ENCODE measurements around the gene MXRA7.
"Not testable (repeated sequence)": the region's sequence is repeated elsewhere in the genome, so short reads cannot be mapped to it uniquely, and the experiment has no call there.

The MXRA7 gene, protein sequence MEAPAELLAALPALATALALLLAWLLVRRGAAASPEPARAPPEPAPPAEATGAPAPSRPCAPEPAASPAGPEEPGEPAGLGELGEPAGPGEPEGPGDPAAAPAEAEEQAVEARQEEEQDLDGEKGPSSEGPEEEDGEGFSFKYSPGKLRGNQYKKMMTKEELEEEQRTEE

DNA sequence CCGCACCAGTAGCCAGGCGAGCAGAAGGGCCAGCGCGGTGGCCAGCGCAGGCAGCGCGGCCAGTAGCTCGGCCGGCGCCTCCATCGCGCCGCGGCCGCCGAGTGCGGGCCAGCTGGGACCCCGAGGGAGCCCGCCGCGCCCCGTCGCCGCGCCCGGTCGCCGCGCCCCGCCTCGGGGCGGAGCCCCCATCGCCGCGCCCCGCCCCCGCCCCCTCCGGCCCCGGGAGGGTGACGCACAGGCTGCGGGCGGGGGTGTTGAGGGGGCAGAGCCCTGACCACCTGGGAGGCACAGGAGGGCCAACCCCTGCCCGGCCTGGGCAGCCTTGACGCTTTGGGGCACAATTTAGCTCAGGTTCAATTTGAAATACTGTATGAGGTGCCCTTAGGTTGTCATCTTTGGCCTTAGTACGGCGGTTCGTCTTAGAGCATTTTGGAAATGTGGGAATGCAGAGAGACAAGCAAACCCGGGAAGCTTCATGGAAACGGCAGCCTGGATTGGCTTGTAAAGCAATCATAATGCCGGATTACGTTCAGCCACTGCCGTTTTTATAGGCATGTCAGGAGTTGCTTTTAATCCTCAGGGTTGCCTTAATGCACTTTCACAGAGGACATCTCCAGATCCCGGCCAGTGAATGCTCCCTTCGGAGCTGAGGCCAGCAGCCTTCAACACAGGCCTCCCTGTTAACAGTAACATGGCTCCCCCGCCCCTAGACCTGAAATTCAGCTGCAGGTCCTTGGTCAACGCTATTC, at the start of gene MXRA7:
MXRA7 (minus strand) TSS at position 103 of the 749 bp plus-strand sequence; CDS start at position 84, 19 bp downstream.
- in situ Hi-C loops (cut with MboI; ENCODE audit: low sequenced_read_pairs): no loop called here

DNA sequence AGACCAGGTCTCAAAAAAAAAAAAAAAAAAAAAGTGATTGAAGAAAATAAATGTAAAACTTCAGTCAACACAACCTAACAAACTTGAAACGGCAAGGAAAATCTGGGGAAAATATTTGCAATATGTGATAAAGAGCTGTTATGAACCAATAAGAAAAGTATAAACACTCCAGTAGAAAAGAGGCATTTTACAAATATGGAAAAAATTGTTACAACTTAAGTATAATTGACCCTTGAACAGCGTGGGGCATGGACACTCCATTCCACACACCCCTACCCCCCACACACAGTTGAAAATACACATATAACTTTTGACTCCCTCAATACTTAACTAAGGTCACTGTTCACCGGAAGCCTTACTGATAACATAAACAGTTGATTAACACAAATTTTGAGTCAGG, 47.8 kb upstream of the MXRA7 start:
- in situ Hi-C loops (cut with MboI; ENCODE audit: low sequenced_read_pairs): no loop called here

DNA sequence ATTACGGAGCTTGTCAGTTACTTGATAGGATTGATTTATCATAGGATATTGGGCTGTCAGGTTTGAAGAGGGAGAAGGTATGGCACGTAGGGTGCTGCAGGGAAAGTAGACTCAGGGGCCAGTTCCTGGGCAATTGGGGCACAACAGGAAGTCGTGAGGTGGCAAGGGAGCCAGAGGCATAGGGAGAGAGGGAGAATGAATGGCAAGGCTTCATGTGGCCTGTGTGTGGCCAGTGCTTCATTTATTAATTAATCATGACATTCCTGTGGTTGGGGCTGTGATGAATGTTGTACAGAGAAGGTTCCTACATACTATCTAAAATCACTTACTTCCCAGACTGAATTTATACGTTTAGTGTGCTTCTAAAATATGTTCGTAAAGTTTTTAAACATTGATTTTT, 46.5 kb upstream of the MXRA7 start:
- in situ Hi-C loops (cut with MboI; ENCODE audit: low sequenced_read_pairs): no loop called here

DNA sequence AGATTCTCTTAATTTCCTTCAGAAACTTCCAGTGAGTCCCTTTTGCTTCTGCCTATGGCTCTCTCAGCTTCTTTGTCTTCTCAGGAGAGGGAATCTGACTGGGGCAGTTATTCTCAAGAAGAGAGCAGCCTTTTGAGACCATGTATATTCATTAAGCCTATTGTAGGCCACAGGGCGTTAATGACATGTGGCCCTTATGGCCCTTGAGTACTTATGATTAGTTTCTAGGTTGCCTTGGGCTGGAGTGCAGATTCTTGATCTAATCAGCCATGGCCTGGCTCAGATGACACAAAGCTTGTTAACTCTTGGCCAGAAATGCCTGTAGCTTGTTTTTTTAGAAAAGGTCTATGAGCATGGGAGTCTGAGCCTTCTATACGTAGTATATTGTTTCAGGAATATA, 44.5 kb upstream of the MXRA7 start:
- in situ Hi-C loops (cut with MboI; ENCODE audit: low sequenced_read_pairs): no loop called here

DNA sequence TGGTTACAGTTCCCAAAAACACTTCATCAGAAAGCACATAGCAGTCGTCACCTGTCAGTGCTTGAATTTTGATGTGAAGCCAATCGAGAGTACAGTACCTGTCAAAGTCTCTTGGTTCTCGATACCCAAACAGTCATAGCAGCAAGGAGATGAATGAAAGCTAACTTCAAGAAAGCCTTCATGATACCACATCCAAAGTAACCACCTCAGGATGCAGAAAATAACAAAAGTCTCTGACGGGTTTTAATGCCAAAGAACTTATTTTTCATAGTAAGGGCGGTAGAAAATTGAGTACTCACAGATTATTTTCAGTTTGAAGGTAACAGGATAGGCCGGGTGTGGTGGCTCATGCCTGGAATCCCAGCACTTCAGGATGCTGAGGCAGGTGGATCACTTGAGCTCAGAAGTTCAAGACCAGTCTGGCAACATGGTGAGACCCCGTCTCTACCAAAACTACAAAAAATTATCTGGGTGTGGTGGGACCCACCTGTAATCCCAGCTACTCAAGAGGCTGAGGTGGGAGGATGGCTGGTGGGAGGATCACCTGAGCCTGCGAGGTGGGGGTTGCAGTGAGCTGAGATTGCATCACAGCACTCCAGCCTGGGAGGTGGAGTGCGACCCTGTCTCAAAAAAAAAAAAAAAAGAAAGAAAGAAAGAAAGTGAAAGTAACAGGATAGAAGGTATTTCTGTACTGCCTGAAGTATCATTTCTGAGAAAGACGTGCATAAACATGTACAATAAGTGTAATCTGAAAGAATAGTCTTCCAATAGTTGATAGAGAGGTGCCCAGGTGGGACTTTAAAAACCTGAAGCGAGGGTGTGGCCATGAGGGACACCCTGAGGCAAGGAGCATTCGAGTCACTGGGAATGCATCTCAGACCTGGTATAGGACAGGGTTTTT, 42.5 kb upstream of the MXRA7 start:
- in situ Hi-C loops (cut with MboI; ENCODE audit: low sequenced_read_pairs): no loop called here

DNA sequence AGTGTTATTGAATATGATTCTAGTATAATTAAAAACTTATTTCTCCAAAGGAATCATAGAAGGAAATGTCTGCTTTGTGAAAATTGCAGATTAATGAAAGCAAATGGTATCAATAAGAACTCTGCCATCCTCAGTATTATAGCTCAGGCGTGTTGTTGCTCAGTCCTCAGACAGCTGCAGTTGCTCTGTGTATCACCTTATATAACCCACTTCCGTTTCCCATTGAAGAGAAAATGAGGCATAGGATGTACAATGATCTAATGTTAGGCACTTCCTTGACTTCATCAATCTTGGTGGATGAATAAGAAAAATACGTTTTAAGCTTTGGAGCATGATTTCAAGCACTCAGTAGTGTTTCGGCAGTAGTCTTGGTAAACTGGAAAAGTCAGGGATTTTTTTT, 41.2 kb upstream of the MXRA7 start:
- in situ Hi-C loops (cut with MboI; ENCODE audit: low sequenced_read_pairs): no loop called here

DNA sequence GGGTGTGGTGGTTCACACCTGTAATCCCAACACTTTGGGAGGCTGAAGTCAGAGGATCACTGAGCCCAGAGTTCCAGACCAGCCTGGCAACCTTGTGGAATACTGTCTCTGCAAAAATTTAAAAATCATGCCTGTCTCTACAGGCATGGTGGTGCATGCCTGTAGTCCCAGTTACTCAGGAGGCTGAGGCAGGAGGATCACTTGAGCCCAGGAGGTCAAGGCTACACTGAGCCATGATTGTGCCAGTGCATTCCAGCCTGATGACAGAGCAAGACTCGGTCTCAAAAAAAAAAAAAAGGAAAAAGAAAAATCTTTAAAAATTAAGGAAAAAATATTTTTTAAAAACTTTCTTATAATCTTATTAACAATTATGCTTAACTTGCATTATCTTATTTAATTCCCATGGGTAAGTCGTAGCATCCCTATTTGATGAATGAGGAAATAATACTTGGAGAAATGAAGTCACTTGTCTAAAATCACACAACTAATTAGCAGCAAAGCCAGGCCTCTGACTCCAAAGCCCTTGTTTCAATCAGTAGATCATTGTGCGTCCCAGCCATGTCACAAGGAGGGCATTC, 40.7 kb upstream of the MXRA7 start:
- in situ Hi-C loops (cut with MboI; ENCODE audit: low sequenced_read_pairs): no loop called here

DNA sequence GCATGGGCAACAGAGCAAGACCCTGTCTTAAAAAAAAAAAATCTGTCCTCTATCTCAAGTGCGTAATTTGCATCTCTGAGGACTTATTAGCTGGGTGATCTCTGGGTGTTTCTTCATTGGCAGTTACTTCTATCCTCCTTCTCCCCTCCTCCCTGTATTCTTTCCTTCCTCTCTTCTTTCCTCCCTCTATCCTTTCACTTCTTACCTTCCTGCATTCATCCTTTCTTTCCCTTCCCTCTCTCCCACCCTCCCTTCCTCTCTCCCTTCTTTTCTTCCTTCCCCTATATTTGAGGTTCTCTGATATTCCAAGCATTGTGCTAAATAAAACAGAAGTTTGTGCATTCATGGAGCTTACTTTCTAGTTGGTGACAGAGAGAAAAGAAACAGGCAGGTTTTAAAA, 37.9 kb upstream of the MXRA7 start:
- in situ Hi-C loops (cut with MboI; ENCODE audit: low sequenced_read_pairs): no loop called here

DNA sequence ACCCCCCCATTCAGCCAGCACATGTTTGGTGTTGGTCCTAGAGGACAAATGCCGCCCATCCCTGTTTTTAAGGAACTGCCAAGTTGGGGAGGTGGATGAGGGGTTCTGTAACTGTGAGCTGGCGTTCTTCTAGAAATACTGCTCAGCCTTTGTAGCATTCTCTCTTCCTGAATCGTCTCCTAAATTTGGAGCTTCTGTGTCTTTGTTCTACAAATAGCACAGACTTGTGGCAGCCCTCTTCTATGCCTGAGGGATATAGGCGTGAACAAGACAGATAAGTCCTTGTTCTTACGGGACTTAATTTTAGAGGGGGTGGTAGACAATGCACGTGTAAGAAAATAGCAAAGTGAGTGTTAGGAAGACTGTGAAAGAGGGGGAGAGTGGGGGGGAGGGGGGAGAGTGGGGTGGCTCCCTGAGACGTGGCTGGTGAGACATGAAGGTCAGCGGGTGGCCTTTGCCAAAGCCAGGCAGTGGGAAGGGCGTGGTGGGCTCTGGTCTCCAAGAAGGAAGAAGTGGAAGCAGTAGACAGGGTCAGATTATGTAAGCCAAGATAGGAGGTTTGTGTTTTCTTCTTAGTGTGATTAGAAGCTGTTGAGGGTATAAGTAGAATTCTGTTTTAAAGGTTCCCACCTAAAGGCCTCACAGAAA, 37.1 kb upstream of the MXRA7 start:
- in situ Hi-C loops (cut with MboI; ENCODE audit: low sequenced_read_pairs): no loop called here

DNA sequence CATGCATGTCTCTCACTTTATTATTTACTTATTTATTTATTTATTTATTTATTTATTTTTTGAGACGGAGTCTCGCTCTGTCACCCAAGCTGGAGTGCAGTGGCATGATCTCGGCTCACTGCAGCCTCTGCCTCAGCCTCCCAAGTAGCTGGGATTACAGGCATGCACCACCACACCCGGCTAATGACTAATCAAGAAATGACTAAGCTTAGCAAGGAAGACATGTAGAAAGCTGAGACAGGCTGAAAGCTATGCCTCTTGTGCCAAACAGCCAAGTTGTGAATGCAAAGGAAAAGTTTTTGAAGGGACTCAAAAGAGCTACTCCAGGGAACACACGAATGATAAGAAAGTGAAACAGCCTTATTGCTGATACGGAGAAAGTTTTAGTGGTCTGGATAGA, 35.0 kb upstream of the MXRA7 start:
- in situ Hi-C loops (cut with MboI; ENCODE audit: low sequenced_read_pairs): not testable (repeated sequence)

DNA sequence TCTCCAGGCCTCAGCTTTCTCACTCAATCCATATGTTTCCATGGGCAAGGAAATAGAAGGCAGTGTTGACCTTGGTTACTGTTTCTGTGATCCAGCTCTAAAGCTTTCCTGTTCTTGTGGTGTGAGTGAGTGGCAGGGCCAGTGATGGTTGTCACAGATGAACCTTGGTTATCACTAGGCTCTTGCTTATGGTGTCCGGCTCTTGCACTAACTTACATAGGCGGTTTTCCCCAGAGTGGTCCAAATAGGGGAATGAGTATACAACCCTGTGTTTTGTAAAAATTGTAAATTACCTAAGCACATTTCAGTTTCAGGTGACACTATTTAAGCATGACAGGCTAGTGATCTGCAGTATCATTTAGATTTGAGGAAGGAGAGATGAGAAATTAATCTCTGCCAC, 34.0 kb upstream of the MXRA7 start:
- in situ Hi-C loops (cut with MboI; ENCODE audit: low sequenced_read_pairs): no loop called here

DNA sequence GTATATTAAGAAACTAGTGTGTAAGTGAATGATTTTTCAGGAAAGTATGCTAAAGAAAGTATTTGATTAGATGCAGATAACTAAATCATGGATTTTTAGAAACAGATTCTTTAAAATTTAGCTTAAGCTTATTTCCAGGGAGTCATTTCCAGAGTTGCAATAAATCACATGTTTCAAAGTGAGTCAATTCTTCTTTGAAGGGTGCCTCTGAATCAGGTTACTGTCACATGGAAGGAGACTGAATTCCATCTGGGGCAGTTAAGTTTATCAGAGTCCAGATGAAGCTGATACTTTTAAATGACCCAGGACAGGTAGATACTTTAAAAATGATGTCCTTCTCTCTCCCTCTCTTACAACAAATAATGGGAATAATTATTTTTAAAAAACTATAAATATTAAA, 32.2 kb upstream of the MXRA7 start:
- in situ Hi-C loops (cut with MboI; ENCODE audit: low sequenced_read_pairs): no loop called here

DNA sequence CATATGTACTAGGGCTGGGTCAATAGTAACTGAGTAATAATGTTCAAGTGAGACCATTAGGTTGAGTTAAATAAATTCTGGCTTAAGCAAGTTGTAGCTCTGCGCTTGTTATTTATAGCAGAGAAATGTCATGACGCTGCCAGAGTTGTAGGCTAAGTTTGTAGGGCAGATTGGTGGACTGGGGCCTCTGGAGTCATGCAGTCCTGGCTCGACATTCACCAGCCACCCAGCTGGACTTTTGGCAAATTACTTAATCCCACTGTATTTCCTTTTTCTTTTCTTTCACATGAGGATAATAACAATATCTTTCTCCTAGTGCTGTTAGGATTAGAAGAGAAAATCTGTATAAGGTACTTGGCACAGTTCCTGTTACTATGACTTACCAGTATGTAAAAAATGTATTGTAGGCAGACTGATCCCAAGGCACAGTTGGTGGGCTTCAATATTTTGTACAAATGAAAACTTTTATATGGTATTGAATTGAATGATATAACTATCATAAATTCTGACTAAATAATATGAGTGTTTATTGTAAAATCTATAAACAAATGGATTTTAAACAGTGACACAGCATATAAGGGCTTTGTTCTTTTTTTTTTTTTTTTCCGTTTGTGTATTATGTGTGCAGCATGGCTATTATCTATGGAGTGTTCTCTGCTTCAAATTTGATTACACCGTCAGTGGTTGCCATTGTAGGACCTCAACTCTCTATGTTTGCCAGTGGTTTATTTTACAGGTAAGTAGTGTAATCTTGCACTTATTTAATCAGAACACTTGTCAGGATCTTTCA, 29.8 kb upstream of the MXRA7 start:
- in situ Hi-C loops (cut with MboI; ENCODE audit: low sequenced_read_pairs): no loop called here

DNA sequence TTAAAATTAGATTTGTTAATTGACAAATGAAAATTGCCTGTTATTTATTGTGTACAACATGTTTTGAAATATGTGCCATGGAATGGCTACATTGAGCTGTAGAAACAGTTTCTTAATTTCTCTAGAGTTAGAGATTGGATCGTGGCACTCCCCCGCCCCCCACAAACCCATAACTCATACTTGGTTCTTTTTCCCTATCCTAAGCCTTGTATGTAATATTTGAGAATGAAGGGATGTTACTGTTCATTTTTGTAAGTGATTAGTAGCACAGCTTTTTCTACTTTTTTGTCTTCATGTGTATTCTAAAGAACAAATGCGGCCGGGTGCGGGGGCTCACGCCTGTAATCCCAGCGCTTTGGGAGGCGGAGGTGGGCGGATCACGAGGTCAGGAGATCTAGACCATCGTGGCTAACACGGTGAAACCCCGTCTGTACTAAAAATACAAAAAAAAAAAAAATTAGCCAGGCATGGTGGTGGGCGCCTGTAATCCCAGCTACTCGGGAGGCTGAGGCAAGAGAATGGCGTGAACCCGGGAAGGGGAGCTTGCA, 28.9 kb upstream of the MXRA7 start:
- in situ Hi-C loops (cut with MboI; ENCODE audit: low sequenced_read_pairs): not testable (repeated sequence)

DNA sequence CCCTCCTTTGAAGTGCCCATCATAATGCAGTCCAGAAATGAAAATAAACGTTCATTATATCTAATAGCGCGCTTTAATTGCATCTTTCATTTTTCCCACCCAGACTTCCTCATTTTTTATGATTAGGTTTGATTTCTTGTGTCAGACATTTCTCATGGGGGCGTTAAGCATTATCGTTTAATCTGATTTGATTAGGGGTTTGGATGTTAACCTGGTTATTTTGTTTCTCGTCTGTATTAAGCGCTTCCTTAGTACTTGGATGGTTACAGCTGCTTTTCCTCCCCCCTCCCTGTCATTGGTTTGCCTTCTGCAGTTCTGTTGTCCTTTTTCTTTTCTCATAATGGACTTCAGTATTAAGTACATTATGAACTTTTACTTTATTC, 27.7 kb upstream of the MXRA7 start:
- in situ Hi-C loops (cut with MboI; ENCODE audit: low sequenced_read_pairs): no loop called here

DNA sequence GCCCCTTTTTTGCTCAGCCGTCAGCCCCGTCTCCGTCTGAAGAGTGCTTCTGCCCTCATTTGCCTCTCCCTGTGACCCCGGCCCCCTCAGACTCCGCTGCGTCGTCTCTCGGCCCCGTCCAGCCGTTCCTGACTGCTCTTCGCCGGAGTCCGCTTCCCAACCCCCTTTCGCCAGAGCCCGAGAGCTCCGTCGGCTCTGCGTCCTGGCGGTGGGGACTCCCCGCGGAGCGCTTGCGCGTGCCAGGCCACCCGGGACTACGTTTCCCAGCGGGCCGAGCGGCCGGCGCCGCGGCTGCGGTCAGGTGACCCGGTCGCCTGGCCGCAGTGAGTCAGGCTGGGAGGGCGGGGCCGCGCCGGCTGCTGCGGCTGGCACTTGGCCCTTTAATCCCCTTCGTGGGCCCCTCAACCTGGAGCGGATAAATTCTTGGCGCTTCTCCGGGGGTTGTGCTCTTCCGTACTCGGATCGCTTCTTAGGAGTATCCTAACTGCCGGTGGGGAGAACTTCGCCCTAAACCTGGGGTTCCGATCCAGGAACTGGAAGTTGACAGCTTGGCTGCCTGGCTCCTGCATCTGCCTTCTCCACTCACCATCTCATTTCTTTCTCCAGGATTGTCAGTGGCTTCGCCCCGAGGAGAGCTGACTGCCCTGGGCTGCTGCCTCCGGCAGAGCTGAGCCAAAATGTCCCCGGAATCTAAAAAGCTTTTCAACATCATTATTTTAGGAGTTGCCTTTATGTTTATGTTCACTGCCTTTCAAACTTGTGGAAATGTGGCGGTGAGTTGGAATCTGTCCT, 27.1 kb upstream of the MXRA7 start, which contains the start of gene MFSD11:
MFSD11 (plus strand) TSS at position 444 of the 792 bp plus-strand sequence; CDS start at position 678, 234 bp downstream.
- in situ Hi-C loops (cut with MboI; ENCODE audit: low sequenced_read_pairs): no loop called here

DNA sequence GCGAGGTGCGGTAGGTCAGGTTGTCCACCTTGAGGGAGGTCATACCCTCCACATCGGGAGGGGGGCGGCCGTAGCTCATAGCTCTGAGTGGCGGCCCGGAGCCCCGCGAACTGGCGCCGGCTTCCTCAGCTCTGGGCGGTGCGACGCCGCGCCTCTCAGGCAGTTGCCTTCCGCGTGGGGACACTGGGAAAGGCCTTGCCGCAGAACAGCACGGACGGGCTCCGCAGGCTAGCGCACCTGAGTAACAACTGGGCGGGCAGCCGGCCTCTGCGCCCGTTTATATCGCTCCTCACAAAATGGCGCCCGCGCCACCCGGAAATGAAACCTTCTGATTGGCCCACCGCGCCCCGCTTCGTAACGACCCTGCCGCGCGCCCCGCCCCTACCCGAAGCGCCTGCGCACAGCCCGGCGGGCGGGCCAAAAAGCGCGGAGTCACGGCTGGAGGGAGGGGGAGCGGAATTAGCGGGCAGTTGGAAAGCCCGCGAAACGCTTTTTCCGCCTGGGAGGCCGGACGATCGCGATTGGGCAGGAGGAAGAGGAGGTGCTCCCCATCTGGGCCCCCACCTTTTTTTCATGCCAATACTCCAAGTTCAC, 26.4 kb upstream of the MXRA7 start, which contains the start of gene SRSF2:
SRSF2 (minus strand) TSS at position 250 of the 594 bp plus-strand sequence; CDS start at position 79, 171 bp downstream.
- in situ Hi-C loops (cut with MboI; ENCODE audit: low sequenced_read_pairs): no loop called here

DNA sequence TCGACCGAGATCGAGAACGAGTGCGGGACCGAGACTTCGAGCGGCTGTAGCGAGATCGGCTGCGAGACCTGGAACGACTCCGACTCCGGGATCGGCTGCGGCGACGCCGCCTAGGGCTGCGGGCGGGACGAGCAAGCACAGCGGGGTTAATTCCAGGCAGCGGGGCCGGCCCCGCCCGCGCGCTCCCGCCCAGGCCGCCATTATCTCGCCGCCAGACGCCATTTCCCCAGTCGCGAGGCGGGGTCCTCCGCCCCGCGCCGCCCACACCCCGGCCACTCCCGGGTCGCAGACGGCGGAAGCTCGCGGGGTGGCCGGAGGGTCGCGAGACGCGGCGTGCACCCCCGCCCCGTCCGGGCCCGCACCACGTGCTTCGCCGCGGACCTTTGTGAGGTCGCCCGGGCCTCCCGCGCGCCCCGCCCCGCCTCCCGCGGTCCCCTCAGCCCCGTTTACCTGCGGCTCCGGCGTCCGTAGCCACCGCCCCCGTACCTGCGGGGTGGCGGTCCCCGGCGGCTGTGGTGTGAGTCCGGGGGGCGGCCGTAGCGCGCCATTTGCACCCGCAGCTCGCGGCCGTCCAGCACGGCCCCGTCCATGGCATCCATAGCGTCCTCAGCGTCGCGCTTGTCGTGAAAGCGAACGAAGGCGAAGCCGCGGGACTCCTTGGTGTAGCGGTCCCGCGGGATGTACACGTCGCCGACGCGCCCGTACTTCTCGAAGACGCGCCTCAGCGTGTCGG, 25.8 kb upstream of the MXRA7 start:
- in situ Hi-C loops (cut with MboI; ENCODE audit: low sequenced_read_pairs): no loop called here
